Central memory CD8-positive, alpha-beta T cell (primary cell): Measurements from ENCODE around the gene FAM107B.
"Not testable (repeated sequence)": the region's sequence is repeated elsewhere in the genome, so short reads cannot be mapped to it uniquely, and the experiment has no call there.

ENCODE experiments used
- ATAC-seq: fragments of 150-1000 bp; cut with Tn5 transposase; replicated peaks from 2 replicates; pipeline ENCODE4 v1.10.0; 2022; ENCODE audit warnings: mild to moderate bottlenecking, moderate FRiP score, moderate number of reproducible peaks; ENCODE audit not compliant: poor library complexity, severe bottlenecking; ENCODE audit errors: extremely low read depth
- DNase-seq, 2 donors: peaks; one replicate each; pipeline ENCODE4 v3.0.0; 2021; ENCODE audit warnings: low spot score in 2 of 2
- H3K27ac Mint-ChIP-seq: one replicate; pipeline ENCODE4 v1.8.0; 2022; ENCODE audit warnings: low read depth, mild to moderate bottlenecking, moderate library complexity, mixed read lengths
- H3K27me3 Mint-ChIP-seq: one replicate; pipeline ENCODE4 v1.8.0; 2022; ENCODE audit warnings: mixed read lengths
- H3K36me3 Mint-ChIP-seq: one replicate; pipeline ENCODE4 v1.8.0; 2022; ENCODE audit warnings: mild to moderate bottlenecking, moderate library complexity, mixed read lengths; ENCODE audit not compliant: insufficient read depth
- H3K4me1 Mint-ChIP-seq: one replicate; pipeline ENCODE4 v1.8.0; 2022; ENCODE audit warnings: mixed read lengths
- H3K4me3 Mint-ChIP-seq: one replicate; pipeline ENCODE4 v1.8.0; 2022; ENCODE audit warnings: mild to moderate bottlenecking, moderate library complexity, mixed read lengths
- H3K9me3 Mint-ChIP-seq: one replicate; pipeline ENCODE4 v1.8.0; 2022; ENCODE audit warnings: mixed read lengths

Gene FAM107B

DNA sequence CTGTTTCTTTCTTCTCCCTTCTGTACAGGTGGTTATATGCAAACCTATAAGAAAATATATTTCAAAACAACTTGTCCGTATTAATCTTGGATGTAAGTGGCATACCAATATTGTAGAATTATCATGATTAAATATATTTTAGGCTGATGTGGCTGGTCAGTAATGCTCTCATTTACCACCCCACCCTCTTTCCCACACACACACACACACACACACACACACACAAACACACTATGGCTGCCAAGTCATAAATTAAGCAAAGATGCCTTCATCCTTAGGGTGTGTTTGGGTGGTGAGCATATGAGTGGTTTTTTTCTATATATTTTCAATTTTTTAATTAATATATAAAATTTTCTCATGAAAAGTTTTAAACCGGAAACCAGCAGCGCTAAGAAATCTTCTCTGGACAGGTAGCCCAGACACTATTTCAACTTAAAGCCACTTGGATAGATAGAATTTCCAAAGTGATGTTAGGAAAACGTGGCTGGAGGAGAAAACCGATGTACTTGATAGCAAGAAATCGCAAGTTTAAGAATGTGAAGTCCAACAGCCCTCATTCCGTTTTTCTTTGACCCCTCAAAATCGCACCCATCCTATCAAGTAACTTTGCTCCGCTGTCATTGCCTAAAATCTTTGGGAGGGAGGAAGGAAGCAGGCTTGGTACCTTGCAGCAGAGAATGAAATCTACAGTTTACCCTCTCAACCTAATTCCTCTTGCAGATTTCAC, 171.7 kb downstream of the FAM107B start:
- peaks cover 55% of the 10 kb centered on the region for H3K36me3 Mint-ChIP-seq
- peaks cover 75% of the 10 kb centered on the region for H3K4me1 Mint-ChIP-seq
- no peaks in the 10 kb centered on the region for H3K9me3 Mint-ChIP-seq
- H3K4me3 Mint-ChIP-seq: peak overlapping the region; percentile 93
- peak overlapping the region; percentile 93 for H3K27ac Mint-ChIP-seq
- ATAC-seq (no peak), DNase-seq (no peak)
- H3K27me3 Mint-ChIP-seq: no peaks in the 10 kb centered on the region

DNA sequence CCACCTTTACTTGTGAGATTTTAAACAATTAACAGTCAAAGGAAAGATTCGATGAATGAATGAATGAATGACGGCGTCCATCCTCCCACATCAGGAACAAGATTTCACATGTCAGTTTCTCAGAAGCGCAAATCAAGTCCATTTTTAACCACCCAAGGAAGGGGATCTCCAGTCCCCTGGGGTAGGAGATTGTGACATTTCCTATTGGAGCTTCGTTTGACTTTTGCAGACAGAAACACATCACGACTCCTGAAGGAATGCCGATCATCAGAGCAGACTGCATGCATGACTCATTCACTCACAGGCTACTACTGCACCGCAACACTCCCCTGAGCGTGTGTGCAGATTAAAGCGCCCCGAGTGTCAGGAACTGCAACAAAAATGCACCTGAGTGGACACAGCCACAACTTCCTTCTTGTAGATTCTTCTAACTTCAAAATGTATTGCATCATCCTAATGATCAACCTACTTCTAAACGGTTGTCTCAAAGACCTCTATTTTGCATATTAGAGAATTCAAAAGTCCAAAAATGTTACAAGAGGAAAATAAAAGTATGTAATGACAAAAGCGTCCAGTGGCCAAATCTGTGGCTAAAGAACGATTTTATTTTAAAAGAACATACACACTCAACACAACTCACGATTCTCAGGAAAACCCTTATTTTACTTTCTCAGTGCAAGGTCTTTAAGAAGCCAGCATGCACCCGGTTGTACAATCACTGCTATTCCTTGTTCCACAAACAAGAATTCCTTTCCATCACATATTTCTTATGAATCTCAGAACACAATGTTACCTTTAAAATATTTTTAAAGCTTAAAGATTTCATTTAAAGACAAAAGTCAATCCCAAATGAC, 172.6 kb downstream of the FAM107B start:
- Mint-ChIP-seq H3K36me3 (peaks cover 62% of the 10 kb centered on the region), H3K4me1 (peaks cover 81% of the 10 kb centered on the region), H3K4me3 (peak overlapping the region; percentile 93), H3K9me3 (no peaks in the 10 kb centered on the region), H3K27ac (peak overlapping the region; percentile 93), H3K27me3 (no peaks in the 10 kb centered on the region)
- DNase-seq: peak in 1 of 2 donors; percentile 52
- peak; percentile 51 for ATAC-seq

DNA sequence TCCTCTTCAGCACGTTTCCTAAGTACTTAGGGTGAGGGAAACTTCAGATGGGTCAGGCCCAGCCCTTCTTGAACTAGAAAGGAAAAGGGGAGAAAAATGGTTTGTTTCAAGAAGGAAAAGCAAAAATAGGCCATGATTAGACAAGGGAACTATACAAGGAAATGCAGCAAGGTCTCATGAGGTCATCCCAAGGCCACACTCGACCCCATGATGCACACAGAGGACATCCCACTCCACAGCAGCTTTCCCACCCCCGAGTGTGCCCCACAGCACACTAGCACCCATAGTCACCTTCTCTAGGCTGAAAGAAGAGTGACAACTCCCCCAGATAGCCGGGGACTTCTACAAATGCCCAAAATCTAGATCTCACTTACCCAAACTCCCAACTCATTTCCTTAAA, 173.4 kb downstream of the FAM107B start:
- Mint-ChIP-seq H3K4me1 (peaks cover 88% of the 10 kb centered on the region), H3K27me3 (no peaks in the 10 kb centered on the region), H3K9me3 (no peaks in the 10 kb centered on the region), H3K36me3 (peaks cover 67% of the 10 kb centered on the region), H3K27ac (peak overlapping the region; percentile 93), H3K4me3 (peak overlapping the region; percentile 93)
- no peak for ATAC-seq
- DNase-seq: no peak

DNA sequence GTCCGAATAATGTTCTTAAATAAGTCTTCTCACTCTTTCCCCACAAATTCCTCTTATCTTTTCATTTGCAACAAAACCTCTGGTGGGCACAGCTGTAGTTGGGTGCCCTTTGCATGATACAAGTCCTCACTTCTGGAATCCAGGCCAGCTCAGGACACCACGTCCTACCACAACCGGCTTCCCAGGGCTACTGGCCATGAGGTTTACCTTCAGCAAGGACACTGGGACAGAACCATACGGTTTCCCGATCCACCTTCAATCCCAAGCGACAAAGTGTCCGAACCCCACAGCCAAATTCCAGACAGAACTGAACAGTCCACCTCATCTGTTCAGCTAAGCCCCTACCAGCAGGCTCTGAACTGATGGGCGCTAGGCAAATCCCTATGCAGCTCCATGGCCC, 174.6 kb downstream of the FAM107B start:
- DNase-seq: no peak
- Mint-ChIP-seq H3K27ac (peak overlapping the region; percentile 93), H3K9me3 (no peaks in the 10 kb centered on the region), H3K4me1 (peaks cover 87% of the 10 kb centered on the region), H3K36me3 (peaks cover 74% of the 10 kb centered on the region), H3K27me3 (no peaks in the 10 kb centered on the region), H3K4me3 (peak overlapping the region; percentile 44)
- no peak for ATAC-seq

DNA sequence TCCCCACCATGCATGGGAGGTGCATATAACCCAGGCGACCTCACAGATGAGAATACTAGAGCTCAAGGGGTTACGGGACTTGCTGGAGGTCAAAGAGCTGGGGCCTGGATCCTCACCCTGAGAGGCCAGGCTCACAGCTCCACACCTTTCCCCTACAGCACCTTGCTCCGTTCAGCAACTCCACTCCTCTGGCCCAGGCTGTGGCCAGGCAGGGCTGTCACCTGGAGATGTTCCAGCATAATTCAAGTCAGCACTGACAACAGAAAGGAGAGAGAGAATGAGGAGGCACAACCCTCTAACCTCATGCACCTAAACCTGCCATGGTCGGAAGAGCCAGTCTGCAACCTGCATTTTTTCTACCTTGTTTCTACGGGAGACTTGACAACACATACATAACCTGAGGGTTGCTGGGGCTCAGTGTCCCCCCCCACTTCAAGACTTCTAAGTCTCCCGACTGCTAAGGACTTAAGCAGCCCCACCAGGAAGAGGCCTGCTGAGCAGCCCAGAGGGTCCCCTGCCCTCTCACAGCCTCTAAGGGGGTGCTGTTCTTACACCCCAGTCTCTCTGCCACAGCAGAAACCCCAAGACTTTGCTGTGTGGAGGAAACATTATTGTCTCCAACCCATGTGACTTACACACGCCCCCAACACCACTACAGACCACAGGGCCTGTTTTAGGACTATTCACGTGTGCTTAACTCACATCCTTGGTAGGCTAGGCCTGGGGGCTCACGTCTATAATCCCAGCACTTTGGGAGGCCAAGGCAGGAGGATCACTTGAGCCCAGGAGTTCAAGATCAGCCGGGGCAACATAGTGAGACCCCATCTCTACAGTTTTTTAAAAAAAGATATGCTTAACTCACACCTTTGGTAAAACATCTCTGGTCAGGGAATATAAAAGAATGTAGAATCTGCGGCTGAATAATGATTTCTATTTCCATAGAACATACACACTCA, 175.6 kb downstream of the FAM107B start:
- Mint-ChIP-seq H3K27me3 (no peaks in the 10 kb centered on the region), H3K9me3 (no peaks in the 10 kb centered on the region), H3K27ac (peak overlapping the region; percentile 93), H3K4me1 (peaks cover 86% of the 10 kb centered on the region), H3K36me3 (peaks cover 79% of the 10 kb centered on the region), H3K4me3 (peak overlapping the region; percentile 38)
- DNase-seq (no peak), ATAC-seq (peak; percentile 30)

DNA sequence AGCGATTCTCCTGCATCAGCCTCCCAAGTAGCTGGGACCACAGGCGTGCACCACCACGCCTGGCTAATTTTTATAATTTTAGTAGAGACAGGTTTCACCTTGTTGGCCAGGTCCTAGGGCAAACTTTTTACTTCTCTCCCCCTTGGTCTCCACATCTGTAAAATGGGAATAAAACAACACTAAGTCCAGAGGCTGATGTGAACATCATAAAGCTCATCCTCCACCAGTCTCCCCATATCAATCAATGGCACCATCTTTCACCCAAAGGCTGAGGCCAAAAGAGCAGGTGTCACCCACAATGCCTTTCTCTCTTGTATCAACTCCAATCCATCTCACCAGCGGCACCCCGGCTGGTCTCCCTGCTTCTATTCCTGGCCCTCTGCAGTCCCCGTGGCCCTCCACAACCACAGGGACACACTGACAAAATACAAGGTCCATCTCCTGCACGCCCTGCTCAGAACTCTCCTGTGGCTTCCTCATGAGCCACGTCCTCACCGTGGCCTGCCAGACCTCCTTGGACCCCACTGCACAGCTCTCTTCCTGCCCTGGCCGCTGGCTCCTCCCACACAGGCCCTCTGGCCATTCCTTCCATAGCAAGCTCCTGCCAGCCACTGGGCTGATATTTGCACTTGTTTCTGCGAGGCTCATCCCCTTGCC, 179.0 kb downstream of the FAM107B start:
- Mint-ChIP-seq H3K4me3 (peak overlapping the region; percentile 8), H3K27me3 (no peaks in the 10 kb centered on the region), H3K36me3 (peaks cover 75% of the 10 kb centered on the region), H3K9me3 (no peaks in the 10 kb centered on the region), H3K4me1 (peaks cover 77% of the 10 kb centered on the region), H3K27ac (peak overlapping the region; percentile 86)
- DNase-seq (no peak), ATAC-seq (no peak)

DNA sequence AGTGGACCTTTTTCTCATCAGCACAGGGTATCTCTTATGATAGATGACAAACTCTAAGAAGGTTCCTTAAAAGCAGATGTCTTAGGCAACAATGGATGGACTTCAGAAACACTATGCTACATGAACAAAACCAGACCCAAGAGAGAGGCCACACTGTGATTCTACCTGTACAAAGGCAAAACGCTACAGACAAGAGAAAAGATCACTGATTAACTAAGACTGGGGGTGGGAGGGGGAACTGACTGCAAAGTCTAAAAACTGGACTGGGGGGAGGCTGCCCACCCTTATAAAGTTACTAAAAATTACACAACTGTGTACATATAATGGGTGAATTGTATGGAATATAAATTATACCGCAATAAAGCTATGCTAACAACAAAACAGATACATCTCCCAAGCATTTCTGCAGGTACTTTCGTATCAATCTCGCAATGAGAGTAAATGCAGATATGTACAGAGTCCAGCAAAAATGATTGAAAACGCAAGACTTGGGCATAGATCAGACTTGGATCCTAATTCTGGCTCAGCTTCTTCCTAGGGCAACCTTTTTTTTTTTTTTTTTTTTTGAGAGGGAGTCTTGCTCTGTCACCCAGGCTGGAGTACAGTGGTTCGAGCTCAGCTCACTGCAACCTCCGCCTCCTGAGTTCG, 179.7 kb downstream of the FAM107B start:
- DNase-seq (no peak), ATAC-seq (no peak)
- peaks cover 79% of the 10 kb centered on the region for H3K4me1 Mint-ChIP-seq
- H3K4me3 Mint-ChIP-seq: no peak overlapping the region
- H3K9me3 Mint-ChIP-seq: no peaks in the 10 kb centered on the region
- no peaks in the 10 kb centered on the region for H3K27me3 Mint-ChIP-seq
- H3K36me3 Mint-ChIP-seq: peaks cover 73% of the 10 kb centered on the region
- peak overlapping the region; percentile 86 for H3K27ac Mint-ChIP-seq

DNA sequence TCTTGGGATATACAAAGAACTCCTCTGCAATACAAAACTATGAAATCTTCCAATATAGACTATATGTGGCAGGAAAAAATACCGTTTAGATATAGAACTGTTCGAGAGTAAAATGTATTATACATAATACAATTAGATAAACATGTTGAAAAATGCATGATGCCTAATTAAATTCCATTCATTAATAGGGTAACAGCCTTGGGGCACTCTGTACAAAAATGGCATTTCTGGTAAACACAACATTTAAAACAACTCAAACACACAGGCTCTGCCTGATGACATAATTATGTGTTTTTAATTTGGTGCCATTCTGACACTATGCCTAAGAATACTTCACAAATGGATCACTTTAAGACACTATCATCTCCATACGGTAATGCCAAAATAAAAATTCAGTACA, 180.9 kb downstream of the FAM107B start:
- Mint-ChIP-seq H3K27me3 (no peaks in the 10 kb centered on the region), H3K4me1 (peaks cover 78% of the 10 kb centered on the region), H3K36me3 (peaks cover 63% of the 10 kb centered on the region), H3K27ac (peak overlapping the region; percentile 86), H3K4me3 (no peak overlapping the region), H3K9me3 (no peaks in the 10 kb centered on the region)
- DNase-seq (no peak), ATAC-seq (no peak)

DNA sequence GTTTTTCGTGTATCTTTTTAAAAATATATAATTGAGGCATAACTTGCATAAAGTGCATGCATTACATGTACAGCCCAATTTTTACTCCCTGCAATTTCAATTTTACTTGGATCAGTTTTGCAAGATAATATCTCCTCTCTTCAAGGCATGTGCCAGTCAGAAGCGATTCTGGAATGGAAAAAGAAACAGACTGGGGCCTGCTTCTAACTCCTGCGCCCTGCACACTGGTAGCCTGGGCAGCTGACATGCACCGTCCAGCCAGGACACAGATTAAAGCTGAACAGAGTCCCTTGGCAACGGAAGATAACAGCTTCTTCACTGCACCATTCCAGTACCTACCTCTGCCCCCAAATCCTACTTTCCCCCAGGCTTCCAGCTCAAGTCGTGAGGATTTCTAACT, 182.1 kb downstream of the FAM107B start:
- Mint-ChIP-seq H3K9me3 (no peaks in the 10 kb centered on the region), H3K36me3 (peaks cover 58% of the 10 kb centered on the region), H3K27me3 (no peaks in the 10 kb centered on the region), H3K27ac (no peak overlapping the region), H3K4me3 (no peak overlapping the region), H3K4me1 (peaks cover 80% of the 10 kb centered on the region)
- no peak for ATAC-seq
- DNase-seq: no peak

DNA sequence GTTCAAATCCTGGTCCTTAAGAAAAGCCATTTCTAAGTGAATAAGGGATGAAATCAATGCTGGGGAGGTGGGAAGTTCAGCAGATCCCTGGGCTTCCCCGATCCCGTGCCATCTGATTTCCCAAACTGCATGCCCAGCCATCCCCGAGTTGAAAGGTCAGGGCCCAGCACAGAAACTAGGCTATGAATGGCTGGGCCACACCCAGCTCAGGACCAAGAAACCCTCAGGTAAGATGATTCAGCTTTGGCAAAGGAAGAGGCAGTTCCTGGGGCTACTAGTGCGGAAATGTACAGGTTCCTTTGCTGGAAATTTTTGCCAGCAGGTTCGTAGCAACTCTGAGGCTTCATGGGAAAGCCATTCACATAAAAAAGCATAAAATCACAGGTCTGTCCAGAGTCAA, 182.7 kb downstream of the FAM107B start:
- H3K4me1 Mint-ChIP-seq: peaks cover 80% of the 10 kb centered on the region
- H3K4me3 Mint-ChIP-seq: no peak overlapping the region
- no peaks in the 10 kb centered on the region for H3K9me3 Mint-ChIP-seq
- ATAC-seq (no peak), DNase-seq (no peak)
- H3K36me3 Mint-ChIP-seq: peaks cover 59% of the 10 kb centered on the region
- H3K27me3 Mint-ChIP-seq: no peaks in the 10 kb centered on the region
- peak overlapping the region; percentile 29 for H3K27ac Mint-ChIP-seq

DNA sequence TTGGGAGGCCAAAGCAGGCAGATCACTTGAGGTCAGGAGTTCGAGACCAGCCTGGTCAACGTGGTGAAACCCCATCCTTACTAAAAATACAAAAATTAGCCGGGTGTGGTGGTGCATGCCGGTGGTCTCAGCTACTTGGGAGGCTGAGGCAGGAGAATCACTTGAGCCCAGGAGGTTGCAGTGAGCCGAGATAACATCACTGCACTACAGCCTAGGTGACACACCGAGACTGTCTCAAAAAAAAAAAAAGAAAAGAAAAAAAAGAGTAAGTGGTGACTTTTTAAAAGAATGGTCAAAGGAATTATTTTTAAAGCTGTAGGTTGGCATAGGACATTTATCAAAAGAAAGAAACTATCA, 185.8 kb downstream of the FAM107B start:
- not testable (repeated sequence) for ATAC-seq, DNase-seq, H3K9me3 Mint-ChIP-seq, H3K27me3 Mint-ChIP-seq
- Mint-ChIP-seq H3K36me3 (peaks cover 53% of the 10 kb centered on the region), H3K4me1 (peaks cover 87% of the 10 kb centered on the region), H3K4me3 (peak overlapping the region; percentile 72), H3K27ac (peak overlapping the region; percentile 99)
